Right ventricle myocardium inferior (tissue), 1 donor: ENCODE measurements around the gene SLC25A11. TPM values are rescaled to one million over a fixed set of nuclear protein-coding genes. Genes with fewer than 3 reads are reported as not detected.

ENCODE experiments used
- ATAC-seq: fragments of 200-7000 bp; cut with Tn5 transposase; one replicate; pipeline ENCODE4 v1.9.1; 2020; ENCODE audit warnings: mild to moderate bottlenecking, moderate library complexity
- DNase-seq: peaks from one replicate; pipeline ENCODE4 v3.0.0; 2021; ENCODE audit errors: missing footprints
- intact Hi-C: fragments of 100-400 bp; cut with DNase I; formaldehyde crosslinking; loops from one replicate; pipeline ENCODE4 v1.11.0; 2022
- microRNA-seq: library from miRNA; unstranded; fragments of <30 nt; microRNA quantifications from one replicate; pipeline ENCODE4 v1.2.0, GENCODE V29; 2020
- total RNA-seq: library from RNA; stranded (reverse); fragmentation: NEBNext Ultra II Directional; extraction: Animal tissue kit (Norgen Biotek cat#: 25700); gene quantifications from one replicate; pipeline ENCODE4 v1.2.1, GENCODE V29; 2021
- donor health status: DM: no; HTN: yes; CAD: no; lungs with severe emphysema.

SLC25A11 gene
- total RNA-seq, 1 donor from 2014 or later = 199 TPM

DNA sequence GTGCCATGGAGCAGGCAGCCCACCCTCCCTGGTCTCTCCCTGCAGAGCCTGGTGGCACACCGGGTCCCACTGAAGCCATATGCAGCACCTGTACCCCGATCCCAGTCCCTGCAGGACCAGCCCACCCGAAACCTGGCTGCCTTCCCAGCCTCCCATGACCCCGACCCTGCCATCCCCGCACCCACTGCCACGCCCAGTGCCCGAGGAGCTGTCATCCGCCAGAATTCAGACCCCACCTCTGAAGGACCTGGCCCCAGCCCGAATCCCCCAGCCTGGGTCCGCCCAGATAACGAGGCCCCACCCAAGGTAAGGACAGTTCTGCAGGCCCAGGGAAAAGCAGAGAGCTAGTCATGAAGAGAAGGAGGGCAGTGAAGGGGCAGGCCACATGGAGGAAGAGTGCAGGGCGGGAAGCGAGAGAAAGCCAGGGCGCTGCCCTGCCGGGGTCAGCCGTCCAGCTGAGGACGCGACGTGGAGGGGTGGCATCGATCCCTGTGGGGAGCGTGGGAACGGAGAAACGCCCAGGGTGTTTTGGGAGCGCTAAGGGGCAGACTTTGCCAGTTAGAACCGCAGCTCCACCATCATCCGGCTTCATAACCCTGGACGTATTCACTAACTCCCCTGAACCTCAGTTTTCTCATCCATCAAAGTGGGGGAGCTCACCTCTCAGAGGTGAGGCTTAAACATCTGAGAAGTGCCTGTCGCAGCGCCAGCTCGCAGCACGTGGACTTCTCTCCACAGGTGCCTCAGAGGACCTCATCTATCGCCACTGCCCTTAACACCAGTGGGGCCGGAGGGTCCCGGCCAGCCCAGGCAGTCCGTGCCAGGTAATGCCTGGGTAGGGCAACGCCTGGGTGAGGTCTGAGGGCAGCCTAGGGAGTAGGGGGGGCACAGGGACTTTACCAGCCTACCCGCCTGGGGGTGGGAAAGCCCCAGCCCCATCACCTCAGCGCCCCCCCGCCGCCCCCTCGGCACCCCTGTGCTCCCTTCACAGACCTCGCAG lies 48.1 kb downstream of the SLC25A11 start:
- DNase-seq = no peak
- ATAC-seq = no peak
- intact Hi-C loops = no loop called here

- no peak for DNase-seq
- ATAC-seq = no peak
- intact Hi-C loops = loop anchor here (10.0 kb wide), 2 partner anchors 53 to 183 kb away; partner anchors contain the start of genes MINK1 and PELP1
These were observed 52.3 kb downstream of the SLC25A11 start for GRCh38 chr17:4887581-4887980.

Small RNAs within 50 kb of the gene (microRNA-seq; reads per million reads assigned to microRNA genes)
- not detected for gene MIR6864
- gene MIR6865 = not detected

Other genes with a start within 250 kb of the SLC25A11 start
- 34.4 TPM for gene PELP1, start 235.9 kb downstream of the SLC25A11 start, total RNA-seq
- gene ARRB2, start 229.4 kb downstream of the SLC25A11 start, total RNA-seq = 28.3 TPM
- gene MED11, start 208.6 kb downstream of the SLC25A11 start, total RNA-seq = 17.2 TPM
- 0.11 TPM for gene ZMYND15, start 200.2 kb downstream of the SLC25A11 start, total RNA-seq
- gene CXCL16, start 200.1 kb downstream of the SLC25A11 start, total RNA-seq = 3.9 TPM
- not detected for gene TM4SF5, start 168.2 kb downstream of the SLC25A11 start, total RNA-seq
- 0.70 TPM for gene VMO1, start 153.7 kb downstream of the SLC25A11 start, total RNA-seq
- gene GLTPD2, start 151.1 kb downstream of the SLC25A11 start, total RNA-seq = not detected
- 225 TPM for gene PSMB6, start 143.9 kb downstream of the SLC25A11 start, total RNA-seq
- gene PLD2, start 132.9 kb downstream of the SLC25A11 start, total RNA-seq = 12.6 TPM
- 50.7 TPM for gene MINK1, start 106.7 kb downstream of the SLC25A11 start, total RNA-seq
- gene C17orf107, start 40.5 kb downstream of the SLC25A11 start, total RNA-seq = 0.78 TPM
- gene CHRNE, start 36.9 kb downstream of the SLC25A11 start, total RNA-seq = 0.41 TPM
- not detected for gene GP1BA, start 7.8 kb downstream of the SLC25A11 start, total RNA-seq
- gene RNF167, start 222 bp upstream of the SLC25A11 start, total RNA-seq = 91.8 TPM
- gene PFN1, start 8.5 kb upstream of the SLC25A11 start, total RNA-seq = 218 TPM
- 549 TPM for gene ENO3, start 11.1 kb upstream of the SLC25A11 start, total RNA-seq
- 166 TPM for gene SPAG7, start 27.8 kb upstream of the SLC25A11 start, total RNA-seq
- 37.1 TPM for gene CAMTA2, start 47.6 kb upstream of the SLC25A11 start, total RNA-seq
- 2.4 TPM for gene INCA1, start 57.5 kb upstream of the SLC25A11 start, total RNA-seq
- 708 TPM for gene KIF1C, start 57.9 kb upstream of the SLC25A11 start, total RNA-seq
- not detected for gene SLC52A1, start 95.4 kb upstream of the SLC25A11 start, total RNA-seq
- 9.6 TPM for gene ZFP3, start 138.4 kb upstream of the SLC25A11 start, total RNA-seq
- 4.9 TPM for gene ZNF232, start 171.8 kb upstream of the SLC25A11 start, total RNA-seq
- gene USP6, start 176.0 kb upstream of the SLC25A11 start, total RNA-seq = 0.08 TPM